ENCODE data around the gene DPM3.

- no peak for TF ChIP-seq SUZ12 (IDR thresholded peaks at IDR 0.05)
- TF ChIP-seq ARNT (IDR thresholded peaks at IDR 0.05) = no peak
Measured at GRCh38 chr1:155169541-155169940, 29.2 kb upstream of the DPM3 start.
